NCI-H748 treated with DMSO at 0.1 percent for 48 hours (cell line): ENCODE results near the gene CRYBG3.

Experiments used
- DNase-seq: peaks from one replicate; lab custom pipeline; 2025; lab: John Stamatoyannopoulos, UW

The CRYBG3 gene

DNA sequence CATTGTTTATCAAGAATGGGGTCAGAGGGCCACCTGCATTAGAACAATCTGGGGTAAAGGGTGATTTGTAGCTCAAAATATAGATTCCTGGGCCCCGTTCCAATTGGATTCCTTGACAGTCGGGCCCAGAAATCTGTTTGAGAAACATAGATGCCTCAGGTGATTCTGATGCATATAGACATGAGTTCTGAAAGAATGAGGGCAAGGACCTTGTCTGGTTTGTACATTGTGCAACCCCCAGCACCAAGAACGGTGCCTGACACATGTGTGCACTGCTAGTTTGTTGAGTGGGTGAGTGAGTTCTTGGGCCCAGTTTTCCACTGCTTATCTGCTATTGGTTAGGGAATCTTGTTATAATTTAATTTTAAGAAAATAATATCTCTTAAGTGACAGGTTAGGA lies 16.6 kb downstream of the CRYBG3 start:
- DNase-seq, result no peak

DNA sequence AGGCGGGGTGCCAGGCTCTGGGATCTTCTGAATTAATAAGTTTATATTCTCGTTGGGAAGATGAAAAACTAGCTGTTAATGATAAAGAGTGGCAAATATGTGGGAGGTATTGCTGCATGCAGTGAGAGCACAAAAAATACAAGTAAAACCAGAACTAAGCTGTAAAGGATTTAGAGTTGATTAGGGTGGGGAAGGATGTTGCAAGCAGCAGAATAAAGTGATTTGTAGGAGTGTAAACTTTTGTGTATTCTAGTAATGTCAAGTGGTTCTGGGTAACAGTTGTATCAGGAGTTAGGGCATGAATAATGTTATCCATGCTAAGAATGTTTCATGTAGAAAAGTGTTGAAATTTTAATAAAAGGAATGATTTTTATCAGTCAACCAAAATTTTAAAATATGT lies 18.1 kb downstream of the CRYBG3 start:
- DNase-seq, result no peak

DNA sequence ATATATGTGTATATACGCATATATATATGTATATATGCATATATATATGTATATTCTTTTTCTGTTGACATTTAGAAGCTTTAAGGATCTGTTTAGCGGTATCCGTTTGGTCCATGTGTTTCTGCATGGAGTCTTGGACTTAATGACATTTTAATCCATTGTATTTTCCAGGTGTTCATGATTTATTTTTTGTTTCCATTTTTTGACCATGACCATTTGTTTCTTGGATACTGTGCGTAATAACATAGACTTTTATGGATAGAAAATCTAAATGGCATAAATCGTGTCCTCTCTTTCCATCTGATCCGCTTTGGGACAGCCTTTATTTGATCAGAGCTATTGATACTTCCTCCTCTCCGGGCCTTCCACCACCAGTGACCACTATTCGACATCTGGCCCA lies 19.5 kb downstream of the CRYBG3 start:
- no peak for DNase-seq

DNA sequence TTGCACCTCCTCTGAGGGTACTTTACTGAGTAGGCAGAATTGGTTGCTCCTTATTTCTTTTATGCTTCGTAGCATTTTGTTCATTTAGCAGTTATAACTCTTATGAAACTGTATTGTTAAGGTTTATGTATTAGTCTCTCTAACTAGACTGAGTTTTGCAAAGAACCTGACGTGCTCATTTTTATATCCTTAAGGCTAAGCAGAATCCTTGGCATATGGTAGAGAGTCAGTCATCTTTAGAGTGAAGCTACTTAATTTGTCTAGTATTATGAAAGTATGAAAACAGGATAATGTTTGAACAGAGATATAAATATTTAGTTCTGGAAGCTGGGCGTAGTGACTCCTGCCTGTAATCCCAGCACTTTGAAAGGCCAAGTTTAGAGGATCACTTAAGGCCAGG lies 20.1 kb downstream of the CRYBG3 start:
- DNase-seq, result no peak

DNA sequence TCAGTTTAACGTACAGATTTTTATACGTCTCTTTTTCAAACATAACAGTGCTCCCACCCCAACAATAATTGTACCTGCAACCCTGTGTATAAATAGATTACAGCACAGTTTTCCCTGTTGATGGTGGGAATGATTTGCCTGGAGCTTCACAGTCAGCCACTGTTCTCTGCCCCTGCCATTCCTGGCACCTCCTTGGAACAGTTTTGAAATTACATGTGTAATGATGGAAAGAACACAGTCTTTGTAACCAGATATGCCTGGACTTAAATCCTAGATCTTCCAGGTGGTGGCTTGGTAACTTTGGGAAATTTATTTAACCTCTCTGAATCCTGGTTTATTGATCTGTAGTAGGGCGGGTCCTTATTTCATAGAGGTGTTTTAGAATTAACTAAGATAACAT lies 27.0 kb downstream of the CRYBG3 start:
- no peak for DNase-seq

DNA sequence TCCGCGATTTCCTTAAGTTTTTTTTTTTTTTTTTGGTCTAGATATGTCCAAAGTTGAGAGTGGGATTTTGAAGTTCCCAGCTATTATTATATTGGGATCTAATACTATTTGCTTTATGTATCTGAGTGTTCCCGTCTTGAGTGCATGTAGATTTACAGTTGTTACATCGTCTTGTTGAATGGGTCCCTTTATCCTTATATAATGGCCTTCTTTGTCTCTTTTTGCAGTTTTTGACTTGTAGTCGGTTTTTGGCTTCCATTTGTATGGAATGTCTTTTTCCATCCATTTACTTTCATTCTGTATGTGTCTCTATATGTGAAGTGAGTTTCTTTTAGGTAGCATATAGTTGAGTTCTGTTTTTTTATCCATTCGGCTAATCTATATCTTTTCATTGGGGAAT lies 35.6 kb downstream of the CRYBG3 start:
- no peak for DNase-seq

DNA sequence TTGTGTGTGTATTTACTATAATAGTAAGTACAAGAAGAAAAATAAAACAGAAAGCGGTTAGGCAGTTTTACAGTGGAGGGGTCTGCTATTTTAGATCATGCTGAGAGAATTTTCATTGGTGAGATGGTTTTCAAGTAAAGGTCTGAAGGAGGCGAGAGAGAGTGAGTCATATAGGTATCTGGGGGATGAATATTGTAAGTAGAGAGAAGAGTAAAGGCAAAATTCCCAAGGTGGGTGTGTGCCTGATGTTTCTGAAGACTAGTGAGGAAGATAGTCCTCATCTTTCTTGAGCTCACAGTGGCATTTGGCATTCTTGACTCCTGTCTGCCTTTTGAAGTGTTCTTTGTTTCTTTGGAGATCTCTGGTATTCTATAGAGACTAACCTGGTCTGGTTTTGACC lies 38.6 kb downstream of the CRYBG3 start:
- DNase-seq, result no peak

DNA sequence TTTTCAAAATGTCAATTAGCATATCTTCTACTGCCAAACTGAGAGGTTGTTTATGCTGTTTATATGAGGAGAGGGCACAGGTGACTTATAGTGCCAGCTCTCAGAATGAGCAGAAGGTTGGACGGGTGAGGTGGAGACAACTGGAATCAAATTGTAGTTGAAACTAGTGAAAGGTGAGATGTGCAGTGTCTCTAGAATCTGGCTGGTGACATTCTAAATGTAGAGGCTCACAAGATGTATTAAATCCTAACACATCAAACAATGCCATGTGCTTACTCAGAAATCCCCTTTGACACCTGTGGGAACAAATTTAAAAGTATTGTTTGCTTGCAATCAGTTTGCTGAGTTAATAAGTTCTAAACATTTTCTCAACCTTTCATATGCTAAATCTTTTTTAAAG lies 40.8 kb downstream of the CRYBG3 start:
- no peak for DNase-seq

- no peak for DNase-seq
Observed at GRCh38 chr3:97863031-97863430, 41.2 kb downstream of the CRYBG3 start.

DNA sequence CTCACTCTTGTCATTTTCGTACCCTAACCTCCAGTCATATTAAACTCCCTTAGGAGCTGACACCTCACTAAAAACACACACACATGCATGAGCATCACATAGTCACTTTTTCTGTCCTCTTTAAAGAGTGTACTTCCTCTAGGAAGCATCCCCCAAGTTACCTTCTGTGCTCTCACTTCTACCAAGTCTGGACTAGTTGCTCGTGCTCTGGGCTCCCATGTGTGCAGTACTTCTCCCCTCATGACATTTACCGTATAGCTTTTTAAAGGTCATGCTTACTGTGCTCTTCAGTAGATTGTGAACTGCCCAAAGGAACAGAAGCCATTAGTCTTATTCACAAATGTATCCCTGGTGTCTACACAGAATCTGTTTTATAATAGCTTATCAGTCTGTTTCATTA lies 42.0 kb downstream of the CRYBG3 start:
- no peak for DNase-seq

GRCh38 chr3:97871186-97871585 lies 49.4 kb downstream of the CRYBG3 start:
- no peak for DNase-seq

DNA sequence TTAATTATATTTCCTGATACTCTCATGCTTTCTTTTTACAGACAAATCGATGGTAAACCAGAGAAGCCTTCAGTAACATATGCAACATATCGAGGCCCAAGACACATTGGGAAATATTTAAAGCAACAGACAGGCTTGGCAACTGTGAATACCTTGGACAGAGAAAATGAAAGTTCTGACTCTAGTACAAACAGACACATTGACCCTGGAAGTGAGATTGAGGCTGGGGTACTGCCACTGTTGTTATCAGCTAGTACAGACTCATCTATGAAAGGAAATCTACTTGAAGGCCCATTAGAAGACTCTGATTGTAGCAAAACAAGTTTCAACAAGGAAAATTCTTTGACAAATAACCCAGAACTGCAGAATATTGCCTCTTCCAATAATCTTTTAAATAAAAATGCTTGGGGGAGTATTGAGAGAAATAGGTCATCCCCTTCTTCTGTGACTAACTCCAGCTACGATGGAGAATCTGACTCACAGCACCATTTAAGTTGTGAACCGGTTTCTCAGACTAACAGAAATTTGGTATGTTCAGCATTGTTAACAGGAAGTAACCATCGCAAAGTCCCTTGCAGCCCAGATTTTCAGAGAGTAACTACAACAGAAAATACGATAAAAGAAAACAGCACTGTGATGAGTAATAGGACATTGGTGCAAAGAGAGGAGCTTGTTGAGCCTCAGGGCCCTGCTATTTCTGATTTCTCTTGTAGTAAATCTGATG lies 50.2 kb downstream of the CRYBG3 start:
- DNase-seq, result no peak

GRCh38 chr3:97872525-97873042 lies 50.8 kb downstream of the CRYBG3 start:
- DNase-seq, result no peak

DNA sequence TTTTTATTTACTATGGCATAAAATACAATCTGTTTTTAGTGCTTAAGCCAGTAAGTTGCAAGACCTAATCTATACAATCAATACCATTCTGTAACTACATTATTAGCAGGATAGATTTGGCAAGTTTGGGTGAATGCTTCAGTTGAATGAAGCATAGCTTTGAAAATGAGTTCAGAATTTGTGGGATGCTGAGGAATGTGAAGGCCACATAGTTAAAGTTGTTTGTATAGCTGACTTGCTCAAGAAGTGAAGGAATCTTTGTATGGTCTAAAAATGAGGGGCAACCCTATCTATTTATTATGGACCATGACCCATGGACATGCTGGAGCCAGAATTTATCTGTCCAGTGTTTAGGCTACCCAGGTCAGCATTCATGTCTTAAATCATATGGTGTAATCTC lies 58.5 kb downstream of the CRYBG3 start:
- DNase-seq, result no peak

GRCh38 chr3:97882975-97883598 lies 61.3 kb downstream of the CRYBG3 start:
- no peak for DNase-seq

DNA sequence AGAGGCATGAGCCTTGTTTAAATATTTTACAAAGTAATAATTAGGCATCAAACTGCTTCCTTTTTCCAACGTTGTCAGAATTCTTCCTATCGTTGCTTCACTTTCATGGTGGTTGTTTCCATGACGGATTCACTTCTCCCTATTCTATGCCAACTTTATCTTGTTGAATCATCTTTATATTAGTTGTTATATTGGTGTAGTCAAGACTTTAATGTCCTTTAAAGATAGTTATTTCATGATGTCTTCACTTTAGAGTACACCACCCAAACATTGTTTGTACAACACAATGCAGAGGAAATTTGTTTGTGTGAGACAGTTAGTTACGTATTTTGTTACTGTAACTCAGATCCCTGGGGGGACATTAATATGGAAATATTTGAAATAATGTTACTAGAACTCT lies 61.9 kb downstream of the CRYBG3 start:
- DNase-seq, result no peak

DNA sequence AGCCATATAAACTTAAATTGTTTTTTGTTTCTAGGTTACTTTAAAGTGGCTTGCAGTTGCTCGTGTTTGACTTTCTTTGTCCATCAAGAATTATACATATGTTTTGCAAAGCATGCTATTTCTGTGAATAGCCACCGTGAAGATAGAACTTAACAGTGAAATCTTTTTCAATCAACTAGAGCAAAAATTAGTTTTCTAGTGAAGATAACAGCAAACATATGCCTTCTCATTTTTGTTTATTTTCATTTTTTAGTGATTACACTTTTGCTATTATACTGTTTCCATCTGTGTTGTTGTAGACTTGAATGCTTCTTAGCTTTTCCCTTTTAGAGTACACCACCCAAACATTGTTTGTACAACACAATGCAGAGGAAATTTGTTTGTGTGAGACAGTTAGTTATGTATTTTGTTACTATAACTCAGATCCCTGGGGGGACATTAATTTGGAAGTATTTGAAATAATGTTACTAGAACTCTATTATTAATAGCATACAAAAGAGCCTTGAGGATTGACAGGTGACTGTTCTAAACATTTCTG lies 62.8 kb downstream of the CRYBG3 start:
- no peak for DNase-seq

- DNase-seq, result no peak
Observed at GRCh38 chr3:97885931-97886824, 64.4 kb downstream of the CRYBG3 start.

- no peak for DNase-seq
Observed at GRCh38 chr3:97889814-97890213, 68.0 kb downstream of the CRYBG3 start.

DNA sequence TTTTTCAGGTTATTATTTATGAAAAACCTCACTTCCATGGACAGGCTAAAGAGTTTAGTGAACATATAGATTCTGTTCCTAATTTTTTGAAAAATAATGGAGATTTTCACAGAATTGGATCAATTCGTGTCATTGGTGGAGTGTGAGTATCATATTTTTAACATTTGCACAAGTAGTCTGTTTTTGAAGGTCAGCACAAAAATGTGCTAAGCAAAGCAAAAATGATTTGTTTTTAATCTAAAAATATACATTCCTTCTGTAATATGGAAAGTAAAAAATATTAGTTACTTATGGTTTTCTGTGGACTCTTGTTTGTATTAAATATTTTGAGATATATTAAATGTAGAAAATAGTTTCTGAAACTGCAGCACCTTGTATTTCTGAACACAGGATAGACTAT lies 71.0 kb downstream of the CRYBG3 start:
- no peak for DNase-seq

DNA sequence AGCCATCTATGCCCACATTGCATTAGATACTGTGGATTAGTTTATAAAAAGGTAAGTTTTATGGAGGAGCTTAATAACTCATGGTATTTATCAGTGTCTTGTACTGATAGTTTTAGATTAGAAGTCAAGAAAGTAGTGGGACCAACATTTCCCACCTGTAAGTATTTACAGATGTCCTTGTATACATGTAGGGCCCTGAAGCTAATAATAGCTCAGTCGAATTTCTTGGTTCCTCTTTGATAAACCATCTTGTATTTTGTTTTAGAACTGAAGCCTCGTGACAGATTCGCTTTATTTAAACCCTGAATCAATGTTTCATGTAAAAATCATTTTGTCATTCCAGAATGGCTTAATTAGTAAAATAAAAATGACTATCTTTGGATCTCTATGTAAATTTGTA lies 73.4 kb downstream of the CRYBG3 start:
- no peak for DNase-seq

DNA sequence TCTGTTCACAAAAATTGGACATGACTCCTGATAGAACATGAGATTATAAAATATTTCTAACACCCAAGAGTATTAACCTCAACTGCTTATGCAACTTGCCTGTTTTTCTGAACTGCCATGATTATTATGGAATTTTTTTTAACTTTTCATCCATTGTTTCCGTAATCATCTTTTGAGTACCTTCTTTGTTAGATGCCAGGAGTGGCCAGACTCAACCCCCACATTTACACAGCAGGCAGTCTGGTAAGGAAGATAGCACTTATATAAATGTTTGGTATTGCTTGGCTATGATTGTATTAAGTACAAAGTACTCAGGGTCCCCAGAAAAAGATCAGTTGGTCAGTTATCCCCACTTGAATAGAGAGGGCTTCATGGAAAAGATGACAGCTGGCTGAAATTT lies 74.3 kb downstream of the CRYBG3 start:
- no peak for DNase-seq

DNA sequence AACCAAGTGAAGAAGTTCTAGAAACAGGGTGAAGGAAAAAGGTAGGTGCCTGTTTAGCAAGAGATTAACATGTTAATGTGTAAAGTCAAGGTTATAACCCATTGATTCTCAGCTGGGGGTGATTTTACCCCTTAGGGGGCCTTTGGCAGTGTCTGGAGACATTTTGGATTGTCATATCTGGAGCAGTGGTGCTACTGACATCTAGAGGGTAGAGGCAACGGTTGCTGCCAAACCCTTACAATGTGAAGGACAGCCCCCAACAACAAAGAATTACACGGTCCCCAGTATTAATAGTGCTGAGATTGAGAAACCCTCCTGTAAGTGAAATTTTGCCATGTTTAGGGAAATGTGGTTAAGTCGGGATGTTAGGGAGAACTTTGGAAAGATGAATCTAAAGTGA lies 74.7 kb downstream of the CRYBG3 start:
- no peak for DNase-seq
